OCI-LY3 (cell line): ENCODE results near the gene CISH.

ENCODE experiments used
- EZH2phosphoT487 ChIP-seq: fragments of 200-600 bp; shearing (Covaris generic); IDR thresholded peaks from 2 replicates; pipeline ENCODE4 v1.6.1; 2018; ENCODE audit warnings: antibody characterized with exemption, mixed run types, low read depth
- TF ChIP-seq, protein P1 (sequence below): fragments of 200-600, 300-600 bp; sonication (generic); IDR thresholded peaks from 2 replicates; pipeline ENCODE4 v1.5.1; 2014; ENCODE audit warnings: antibody characterized with exemption, low read length, low read depth

DNA sequence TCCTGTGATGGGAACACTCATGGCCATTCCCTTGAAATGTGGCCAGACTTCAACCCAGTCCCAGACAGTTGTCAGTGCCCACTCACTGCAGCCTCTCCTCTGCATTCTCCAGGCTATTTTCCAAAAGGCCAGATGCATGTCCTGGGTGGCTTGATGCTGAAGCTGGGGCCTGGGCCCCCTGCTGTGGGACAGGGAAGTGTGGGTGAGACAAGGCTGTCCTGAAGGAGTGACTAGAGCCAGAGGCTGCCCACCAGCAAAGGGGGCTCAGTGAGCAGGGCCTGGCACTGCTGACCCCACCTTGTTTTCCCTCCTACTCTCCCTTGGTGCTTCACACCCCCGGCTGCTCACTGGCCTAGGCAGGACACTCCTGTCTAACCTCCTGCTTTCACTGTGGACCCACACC, 11.9 kb downstream of the CISH start:
- TF ChIP-seq, protein P1, sequence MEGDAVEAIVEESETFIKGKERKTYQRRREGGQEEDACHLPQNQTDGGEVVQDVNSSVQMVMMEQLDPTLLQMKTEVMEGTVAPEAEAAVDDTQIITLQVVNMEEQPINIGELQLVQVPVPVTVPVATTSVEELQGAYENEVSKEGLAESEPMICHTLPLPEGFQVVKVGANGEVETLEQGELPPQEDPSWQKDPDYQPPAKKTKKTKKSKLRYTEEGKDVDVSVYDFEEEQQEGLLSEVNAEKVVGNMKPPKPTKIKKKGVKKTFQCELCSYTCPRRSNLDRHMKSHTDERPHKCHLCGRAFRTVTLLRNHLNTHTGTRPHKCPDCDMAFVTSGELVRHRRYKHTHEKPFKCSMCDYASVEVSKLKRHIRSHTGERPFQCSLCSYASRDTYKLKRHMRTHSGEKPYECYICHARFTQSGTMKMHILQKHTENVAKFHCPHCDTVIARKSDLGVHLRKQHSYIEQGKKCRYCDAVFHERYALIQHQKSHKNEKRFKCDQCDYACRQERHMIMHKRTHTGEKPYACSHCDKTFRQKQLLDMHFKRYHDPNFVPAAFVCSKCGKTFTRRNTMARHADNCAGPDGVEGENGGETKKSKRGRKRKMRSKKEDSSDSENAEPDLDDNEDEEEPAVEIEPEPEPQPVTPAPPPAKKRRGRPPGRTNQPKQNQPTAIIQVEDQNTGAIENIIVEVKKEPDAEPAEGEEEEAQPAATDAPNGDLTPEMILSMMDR = no peak
- no peak for TF ChIP-seq EZH2phosphoT487
